LNCAP (cell line): ENCODE results near the gene NOSTRIN.

Experiments used
- TF ChIP-seq, protein P1 (sequence below): fragments of 450-650 bp; IDR thresholded peaks from 2 replicates; pipeline ENCODE4 v1.5.1; 2017; ENCODE audit warnings: mild to moderate bottlenecking

The NOSTRIN gene

DNA sequence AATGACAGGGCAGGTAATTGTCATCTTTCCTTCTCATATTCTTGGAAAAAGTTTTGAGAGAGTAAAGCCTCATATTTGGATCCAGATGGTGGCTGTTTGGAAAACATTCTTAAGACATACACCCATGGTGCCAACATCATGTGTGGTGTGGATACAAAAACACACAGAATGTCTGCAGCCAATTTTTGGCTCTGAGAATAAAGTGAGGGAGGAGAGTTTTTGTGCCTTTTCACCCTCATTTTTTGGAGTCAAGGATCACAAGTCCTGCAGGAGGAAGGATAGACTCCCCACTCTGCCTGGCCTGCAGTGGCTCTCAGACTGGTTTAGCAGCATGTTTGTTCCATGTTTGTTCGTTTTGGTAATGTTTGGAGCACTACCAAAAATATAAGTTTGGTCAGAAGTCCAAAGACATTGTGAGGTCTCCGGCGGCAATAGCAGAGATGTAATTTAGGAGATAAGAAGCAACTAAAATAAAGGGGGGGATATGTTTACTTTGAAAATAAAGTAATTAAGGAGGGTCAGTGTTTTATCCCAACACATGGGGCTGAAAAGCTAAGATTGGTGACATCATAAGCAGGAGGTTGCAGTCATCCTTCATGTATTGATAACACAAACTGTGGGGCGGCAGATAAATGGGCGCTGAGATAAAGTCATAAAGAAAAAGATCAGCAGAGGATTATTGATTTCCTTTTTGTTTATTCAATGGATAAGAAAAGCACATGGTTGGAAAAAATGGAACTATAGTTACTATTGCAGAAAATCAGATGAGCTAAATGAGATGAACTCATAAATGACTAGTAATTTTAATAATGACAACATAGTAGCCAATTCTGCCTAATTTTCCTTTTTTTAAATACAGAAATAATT is 655 bp downstream of the NOSTRIN start:
- TF ChIP-seq, protein P1, sequence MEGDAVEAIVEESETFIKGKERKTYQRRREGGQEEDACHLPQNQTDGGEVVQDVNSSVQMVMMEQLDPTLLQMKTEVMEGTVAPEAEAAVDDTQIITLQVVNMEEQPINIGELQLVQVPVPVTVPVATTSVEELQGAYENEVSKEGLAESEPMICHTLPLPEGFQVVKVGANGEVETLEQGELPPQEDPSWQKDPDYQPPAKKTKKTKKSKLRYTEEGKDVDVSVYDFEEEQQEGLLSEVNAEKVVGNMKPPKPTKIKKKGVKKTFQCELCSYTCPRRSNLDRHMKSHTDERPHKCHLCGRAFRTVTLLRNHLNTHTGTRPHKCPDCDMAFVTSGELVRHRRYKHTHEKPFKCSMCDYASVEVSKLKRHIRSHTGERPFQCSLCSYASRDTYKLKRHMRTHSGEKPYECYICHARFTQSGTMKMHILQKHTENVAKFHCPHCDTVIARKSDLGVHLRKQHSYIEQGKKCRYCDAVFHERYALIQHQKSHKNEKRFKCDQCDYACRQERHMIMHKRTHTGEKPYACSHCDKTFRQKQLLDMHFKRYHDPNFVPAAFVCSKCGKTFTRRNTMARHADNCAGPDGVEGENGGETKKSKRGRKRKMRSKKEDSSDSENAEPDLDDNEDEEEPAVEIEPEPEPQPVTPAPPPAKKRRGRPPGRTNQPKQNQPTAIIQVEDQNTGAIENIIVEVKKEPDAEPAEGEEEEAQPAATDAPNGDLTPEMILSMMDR = no peak

- TF ChIP-seq, protein P1 = no peak
Observed at GRCh38 chr2:168804214-168804613, 1.8 kb downstream of the NOSTRIN start.

DNA sequence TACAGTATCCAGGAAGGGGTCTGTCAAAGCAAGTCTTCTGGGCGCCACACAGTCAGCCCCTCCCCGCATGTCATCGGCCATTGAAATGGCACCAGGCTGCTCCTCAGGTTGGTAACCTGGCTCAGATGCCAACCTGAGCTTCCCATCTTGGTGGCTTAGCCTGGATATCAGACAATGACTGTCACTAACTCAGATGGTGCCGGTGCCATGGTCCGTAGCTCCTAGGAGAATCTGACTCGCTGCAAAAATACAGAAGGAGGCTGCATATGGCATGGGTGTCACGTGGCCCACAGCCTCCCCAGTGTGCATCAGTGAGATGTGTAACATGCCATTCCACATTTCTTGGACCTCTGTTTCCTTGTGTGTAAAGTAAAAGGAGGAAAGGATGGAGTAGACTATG is 3.2 kb downstream of the NOSTRIN start:
- TF ChIP-seq, protein P1 = no peak

- TF ChIP-seq, protein P1 = no peak
Observed at GRCh38 chr2:168809537-168809936, 7.1 kb downstream of the NOSTRIN start.

DNA sequence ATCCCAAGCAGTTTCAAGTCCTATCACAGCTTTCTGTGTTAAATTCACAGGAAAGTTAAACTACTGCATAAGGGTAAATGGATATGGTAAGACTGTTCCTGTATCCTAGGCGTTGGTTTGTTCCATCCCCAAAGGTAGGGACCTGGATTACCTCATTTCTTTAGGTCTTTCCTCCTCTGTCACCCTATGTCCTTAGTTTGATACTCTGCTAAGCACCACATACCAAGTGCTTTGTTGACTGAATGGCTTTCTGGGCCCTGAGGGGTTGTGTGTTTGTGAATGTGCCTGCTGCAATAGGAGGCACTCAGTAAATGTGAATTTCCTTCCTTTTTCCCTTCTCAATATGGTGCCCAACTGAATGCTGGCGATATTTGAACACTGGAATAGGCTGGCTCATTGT is 7.8 kb downstream of the NOSTRIN start:
- TF ChIP-seq, protein P1 = no peak

DNA sequence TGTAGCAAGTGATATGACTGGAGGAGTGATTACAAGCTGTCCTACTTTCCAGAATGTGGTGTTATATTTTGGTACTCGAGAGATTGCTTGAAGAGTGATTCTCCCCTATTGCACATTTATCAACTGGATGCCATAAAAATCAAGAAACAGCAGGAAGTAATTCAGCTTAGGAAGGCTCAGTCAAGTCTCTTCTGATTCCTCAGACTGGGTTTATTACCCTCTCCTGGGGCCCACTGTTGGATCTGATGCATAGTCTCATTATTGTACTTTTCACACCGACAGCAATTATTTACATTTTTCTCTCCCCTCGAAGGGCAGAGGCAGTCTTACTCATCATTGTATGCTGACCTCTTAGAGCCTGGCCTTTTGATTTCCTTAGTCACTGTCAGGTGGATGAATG is 9.3 kb downstream of the NOSTRIN start:
- TF ChIP-seq, protein P1 = no peak

DNA sequence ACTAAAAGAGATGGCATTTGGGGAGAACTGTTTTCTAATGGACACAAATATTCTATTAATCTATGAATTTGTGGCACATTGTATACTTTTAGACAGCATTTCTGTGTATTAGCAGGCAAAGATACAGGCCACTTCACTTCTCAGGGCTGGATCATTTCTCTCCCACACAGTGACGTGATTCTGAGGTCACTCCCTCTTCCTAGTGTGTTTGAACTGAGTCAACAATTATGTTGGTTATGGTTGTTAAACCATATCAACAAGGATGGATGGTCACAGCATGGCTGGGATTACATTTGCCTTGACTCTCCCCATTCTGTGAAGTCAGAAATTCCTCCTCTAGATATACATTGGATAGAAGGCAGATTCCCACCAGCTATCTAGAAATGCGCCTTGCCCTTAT is 11.6 kb downstream of the NOSTRIN start:
- TF ChIP-seq, protein P1 = no peak
